ENCODE results near the gene FAF2. TPM values are rescaled to one million over a fixed set of nuclear protein-coding genes. Genes with fewer than 3 reads are reported as not detected.

Gene FAF2
- total RNA-seq, 1 donor from 2014 or later: 31.8 TPM

GRCh38 chr5:176521699-176522263, 73.6 kb downstream of the FAF2 start:
- ATAC-seq (no peak), DNase-seq (no peak)
- no peaks in the 10 kb centered on the region for H3K9me3 ChIP-seq
- intact Hi-C loops (cut with DNase I): no loop called here
- no peak for TF ChIP-seq CTCF (IDR thresholded peaks at IDR 0.05)
- H3K27me3 ChIP-seq (ENCODE audit: low read depth): no peaks in the 10 kb centered on the region
- H3K27ac ChIP-seq: no peak overlapping the region
- no peaks in the 10 kb centered on the region for H3K4me1 ChIP-seq
- H3K4me3 ChIP-seq: no peak overlapping the region
- peaks cover 4% of the 10 kb centered on the region for H3K36me3 ChIP-seq

GRCh38 chr5:176524138-176524537, 76.0 kb downstream of the FAF2 start:
- TF ChIP-seq CTCF (IDR thresholded peaks at IDR 0.05): no peak
- peaks cover 22% of the 10 kb centered on the region for H3K36me3 ChIP-seq
- no peak overlapping the region for H3K4me3 ChIP-seq
- ATAC-seq: no peak
- no peak for DNase-seq
- H3K27ac ChIP-seq: no peak overlapping the region
- no peaks in the 10 kb centered on the region for H3K27me3 ChIP-seq (ENCODE audit: low read depth)
- H3K9me3 ChIP-seq: no peaks in the 10 kb centered on the region
- H3K4me1 ChIP-seq: no peaks in the 10 kb centered on the region
- intact Hi-C loops (cut with DNase I): no loop called here

GRCh38 chr5:176524987-176525386, 76.8 kb downstream of the FAF2 start:
- no peaks in the 10 kb centered on the region for H3K27me3 ChIP-seq (ENCODE audit: low read depth)
- H3K4me1 ChIP-seq: no peaks in the 10 kb centered on the region
- ATAC-seq: no peak
- no peak overlapping the region for H3K4me3 ChIP-seq
- TF ChIP-seq CTCF (IDR thresholded peaks at IDR 0.05): no peak
- no peak for DNase-seq
- intact Hi-C loops (cut with DNase I): no loop called here
- no peaks in the 10 kb centered on the region for H3K9me3 ChIP-seq
- H3K36me3 ChIP-seq: peaks cover 30% of the 10 kb centered on the region
- H3K27ac ChIP-seq: no peak overlapping the region

- intact Hi-C loops (cut with DNase I): no loop called here
Measured at GRCh38 chr5:176525677-176526076, 77.5 kb downstream of the FAF2 start.

GRCh38 chr5:176526462-176526861, 78.3 kb downstream of the FAF2 start:
- Histone ChIP-seq H3K4me3 (no peak overlapping the region), H3K27ac (no peak overlapping the region), H3K27me3 (ENCODE audit: low read depth) (no peaks in the 10 kb centered on the region), H3K4me1 (peaks cover 12% of the 10 kb centered on the region), H3K9me3 (no peaks in the 10 kb centered on the region), H3K36me3 (peaks cover 43% of the 10 kb centered on the region)
- ATAC-seq (no peak), DNase-seq (no peak)
- intact Hi-C loops (cut with DNase I): no loop called here
- TF ChIP-seq CTCF (IDR thresholded peaks at IDR 0.05): no peak

More at GRCh38 chr5:176525677-176526076, 77.5 kb downstream of the FAF2 start:
- H3K27ac ChIP-seq: no peak overlapping the region
- H3K36me3 ChIP-seq: peaks cover 35% of the 10 kb centered on the region
- no peaks in the 10 kb centered on the region for H3K27me3 ChIP-seq (ENCODE audit: low read depth)
- H3K9me3 ChIP-seq: no peaks in the 10 kb centered on the region
- no peak for DNase-seq
- no peak for TF ChIP-seq CTCF (IDR thresholded peaks at IDR 0.05)
- ATAC-seq: no peak
- no peak overlapping the region for H3K4me3 ChIP-seq
- peaks cover 4% of the 10 kb centered on the region for H3K4me1 ChIP-seq

All from lower lobe of right lung (tissue), 2 donors.